ENCODE data around the gene CC2D1A.

DNA sequence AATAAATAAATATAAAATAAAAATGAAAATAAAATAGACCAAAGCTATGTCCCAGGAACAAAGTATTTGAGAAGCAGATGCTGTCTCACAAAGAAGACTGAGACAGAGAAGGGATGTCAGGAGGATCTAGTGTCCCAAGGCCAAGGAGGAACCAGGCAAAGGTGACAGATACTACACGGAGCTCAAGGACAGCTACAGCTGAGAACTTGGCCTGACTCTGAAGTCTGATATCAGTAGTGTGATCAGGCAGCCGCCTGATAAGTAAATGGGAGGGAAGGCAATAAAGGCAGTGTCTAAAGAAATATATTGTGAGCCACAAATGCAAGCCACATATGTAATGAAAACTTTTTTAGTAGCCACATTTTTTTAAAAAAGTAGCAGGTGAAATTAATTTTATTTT lies 49.5 kb upstream of the CC2D1A start:
- TF ChIP-seq, protein P1, sequence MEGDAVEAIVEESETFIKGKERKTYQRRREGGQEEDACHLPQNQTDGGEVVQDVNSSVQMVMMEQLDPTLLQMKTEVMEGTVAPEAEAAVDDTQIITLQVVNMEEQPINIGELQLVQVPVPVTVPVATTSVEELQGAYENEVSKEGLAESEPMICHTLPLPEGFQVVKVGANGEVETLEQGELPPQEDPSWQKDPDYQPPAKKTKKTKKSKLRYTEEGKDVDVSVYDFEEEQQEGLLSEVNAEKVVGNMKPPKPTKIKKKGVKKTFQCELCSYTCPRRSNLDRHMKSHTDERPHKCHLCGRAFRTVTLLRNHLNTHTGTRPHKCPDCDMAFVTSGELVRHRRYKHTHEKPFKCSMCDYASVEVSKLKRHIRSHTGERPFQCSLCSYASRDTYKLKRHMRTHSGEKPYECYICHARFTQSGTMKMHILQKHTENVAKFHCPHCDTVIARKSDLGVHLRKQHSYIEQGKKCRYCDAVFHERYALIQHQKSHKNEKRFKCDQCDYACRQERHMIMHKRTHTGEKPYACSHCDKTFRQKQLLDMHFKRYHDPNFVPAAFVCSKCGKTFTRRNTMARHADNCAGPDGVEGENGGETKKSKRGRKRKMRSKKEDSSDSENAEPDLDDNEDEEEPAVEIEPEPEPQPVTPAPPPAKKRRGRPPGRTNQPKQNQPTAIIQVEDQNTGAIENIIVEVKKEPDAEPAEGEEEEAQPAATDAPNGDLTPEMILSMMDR (conservative IDR thresholded peaks at IDR 0.05; ENCODE audit: low read depth in 2 of 2): no peak
- TF ChIP-seq EZH2 (IDR thresholded peaks at IDR 0.05; ENCODE audit: low read depth, unreplicated experiment): no peak
- TF ChIP-seq, protein P2, sequence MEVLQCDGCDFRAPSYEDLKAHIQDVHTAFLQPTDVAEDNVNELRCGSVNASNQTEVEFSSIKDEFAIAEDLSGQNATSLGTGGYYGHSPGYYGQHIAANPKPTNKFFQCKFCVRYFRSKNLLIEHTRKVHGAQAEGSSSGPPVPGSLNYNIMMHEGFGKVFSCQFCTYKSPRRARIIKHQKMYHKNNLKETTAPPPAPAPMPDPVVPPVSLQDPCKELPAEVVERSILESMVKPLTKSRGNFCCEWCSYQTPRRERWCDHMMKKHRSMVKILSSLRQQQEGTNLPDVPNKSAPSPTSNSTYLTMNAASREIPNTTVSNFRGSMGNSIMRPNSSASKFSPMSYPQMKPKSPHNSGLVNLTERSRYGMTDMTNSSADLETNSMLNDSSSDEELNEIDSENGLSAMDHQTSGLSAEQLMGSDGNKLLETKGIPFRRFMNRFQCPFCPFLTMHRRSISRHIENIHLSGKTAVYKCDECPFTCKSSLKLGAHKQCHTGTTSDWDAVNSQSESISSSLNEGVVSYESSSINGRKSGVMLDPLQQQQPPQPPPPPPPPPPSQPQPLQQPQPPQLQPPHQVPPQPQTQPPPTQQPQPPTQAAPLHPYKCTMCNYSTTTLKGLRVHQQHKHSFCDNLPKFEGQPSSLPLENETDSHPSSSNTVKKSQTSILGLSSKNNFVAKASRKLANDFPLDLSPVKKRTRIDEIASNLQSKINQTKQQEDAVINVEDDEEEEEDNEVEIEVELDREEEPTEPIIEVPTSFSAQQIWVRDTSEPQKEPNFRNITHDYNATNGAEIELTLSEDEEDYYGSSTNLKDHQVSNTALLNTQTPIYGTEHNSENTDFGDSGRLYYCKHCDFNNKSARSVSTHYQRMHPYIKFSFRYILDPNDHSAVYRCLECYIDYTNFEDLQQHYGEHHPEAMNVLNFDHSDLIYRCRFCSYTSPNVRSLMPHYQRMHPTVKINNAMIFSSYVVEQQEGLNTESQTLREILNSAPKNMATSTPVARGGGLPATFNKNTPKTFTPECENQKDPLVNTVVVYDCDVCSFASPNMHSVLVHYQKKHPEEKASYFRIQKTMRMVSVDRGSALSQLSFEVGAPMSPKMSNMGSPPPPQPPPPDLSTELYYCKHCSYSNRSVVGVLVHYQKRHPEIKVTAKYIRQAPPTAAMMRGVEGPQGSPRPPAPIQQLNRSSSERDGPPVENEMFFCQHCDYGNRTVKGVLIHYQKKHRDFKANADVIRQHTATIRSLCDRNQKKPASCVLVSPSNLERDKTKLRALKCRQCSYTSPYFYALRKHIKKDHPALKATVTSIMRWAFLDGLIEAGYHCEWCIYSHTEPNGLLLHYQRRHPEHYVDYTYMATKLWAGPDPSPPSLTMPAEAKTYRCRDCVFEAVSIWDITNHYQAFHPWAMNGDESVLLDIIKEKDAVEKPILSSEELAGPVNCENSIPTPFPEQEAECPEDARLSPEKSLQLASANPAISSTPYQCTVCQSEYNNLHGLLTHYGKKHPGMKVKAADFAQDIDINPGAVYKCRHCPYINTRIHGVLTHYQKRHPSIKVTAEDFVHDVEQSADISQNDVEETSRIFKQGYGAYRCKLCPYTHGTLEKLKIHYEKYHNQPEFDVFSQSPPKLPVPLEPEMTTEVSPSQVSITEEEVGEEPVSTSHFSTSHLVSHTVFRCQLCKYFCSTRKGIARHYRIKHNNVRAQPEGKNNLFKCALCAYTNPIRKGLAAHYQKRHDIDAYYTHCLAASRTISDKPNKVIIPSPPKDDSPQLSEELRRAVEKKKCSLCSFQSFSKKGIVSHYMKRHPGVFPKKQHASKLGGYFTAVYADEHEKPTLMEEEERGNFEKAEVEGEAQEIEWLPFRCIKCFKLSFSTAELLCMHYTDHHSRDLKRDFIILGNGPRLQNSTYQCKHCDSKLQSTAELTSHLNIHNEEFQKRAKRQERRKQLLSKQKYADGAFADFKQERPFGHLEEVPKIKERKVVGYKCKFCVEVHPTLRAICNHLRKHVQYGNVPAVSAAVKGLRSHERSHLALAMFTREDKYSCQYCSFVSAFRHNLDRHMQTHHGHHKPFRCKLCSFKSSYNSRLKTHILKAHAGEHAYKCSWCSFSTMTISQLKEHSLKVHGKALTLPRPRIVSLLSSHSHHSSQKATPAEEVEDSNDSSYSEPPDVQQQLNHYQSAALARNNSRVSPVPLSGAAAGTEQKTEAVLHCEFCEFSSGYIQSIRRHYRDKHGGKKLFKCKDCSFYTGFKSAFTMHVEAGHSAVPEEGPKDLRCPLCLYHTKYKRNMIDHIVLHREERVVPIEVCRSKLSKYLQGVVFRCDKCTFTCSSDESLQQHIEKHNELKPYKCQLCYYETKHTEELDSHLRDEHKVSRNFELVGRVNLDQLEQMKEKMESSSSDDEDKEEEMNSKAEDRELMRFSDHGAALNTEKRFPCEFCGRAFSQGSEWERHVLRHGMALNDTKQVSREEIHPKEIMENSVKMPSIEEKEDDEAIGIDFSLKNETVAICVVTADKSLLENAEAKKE (CRISPR knock-in tag; IDR thresholded peaks at IDR 0.05): no peak
- TF ChIP-seq CREB1 (CRISPR knock-in tag; IDR thresholded peaks at IDR 0.05; ENCODE audit: low read depth): no peak
- TF ChIP-seq STAT1 (IDR thresholded peaks at IDR 0.05; ENCODE audit: unreplicated experiment): no peak
- TF ChIP-seq, protein P3, sequence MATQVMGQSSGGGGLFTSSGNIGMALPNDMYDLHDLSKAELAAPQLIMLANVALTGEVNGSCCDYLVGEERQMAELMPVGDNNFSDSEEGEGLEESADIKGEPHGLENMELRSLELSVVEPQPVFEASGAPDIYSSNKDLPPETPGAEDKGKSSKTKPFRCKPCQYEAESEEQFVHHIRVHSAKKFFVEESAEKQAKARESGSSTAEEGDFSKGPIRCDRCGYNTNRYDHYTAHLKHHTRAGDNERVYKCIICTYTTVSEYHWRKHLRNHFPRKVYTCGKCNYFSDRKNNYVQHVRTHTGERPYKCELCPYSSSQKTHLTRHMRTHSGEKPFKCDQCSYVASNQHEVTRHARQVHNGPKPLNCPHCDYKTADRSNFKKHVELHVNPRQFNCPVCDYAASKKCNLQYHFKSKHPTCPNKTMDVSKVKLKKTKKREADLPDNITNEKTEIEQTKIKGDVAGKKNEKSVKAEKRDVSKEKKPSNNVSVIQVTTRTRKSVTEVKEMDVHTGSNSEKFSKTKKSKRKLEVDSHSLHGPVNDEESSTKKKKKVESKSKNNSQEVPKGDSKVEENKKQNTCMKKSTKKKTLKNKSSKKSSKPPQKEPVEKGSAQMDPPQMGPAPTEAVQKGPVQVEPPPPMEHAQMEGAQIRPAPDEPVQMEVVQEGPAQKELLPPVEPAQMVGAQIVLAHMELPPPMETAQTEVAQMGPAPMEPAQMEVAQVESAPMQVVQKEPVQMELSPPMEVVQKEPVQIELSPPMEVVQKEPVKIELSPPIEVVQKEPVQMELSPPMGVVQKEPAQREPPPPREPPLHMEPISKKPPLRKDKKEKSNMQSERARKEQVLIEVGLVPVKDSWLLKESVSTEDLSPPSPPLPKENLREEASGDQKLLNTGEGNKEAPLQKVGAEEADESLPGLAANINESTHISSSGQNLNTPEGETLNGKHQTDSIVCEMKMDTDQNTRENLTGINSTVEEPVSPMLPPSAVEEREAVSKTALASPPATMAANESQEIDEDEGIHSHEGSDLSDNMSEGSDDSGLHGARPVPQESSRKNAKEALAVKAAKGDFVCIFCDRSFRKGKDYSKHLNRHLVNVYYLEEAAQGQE (IDR thresholded peaks at IDR 0.05; ENCODE audit: unreplicated experiment): no peak
- no peak for TF ChIP-seq EZH2phosphoT487 (IDR thresholded peaks at IDR 0.05; ENCODE audit: unreplicated experiment)
- no peak for TF ChIP-seq POLR2AphosphoS5 (IDR thresholded peaks at IDR 0.05; ENCODE audit: low read depth)
- TF ChIP-seq JUNB (IDR thresholded peaks at IDR 0.05; ENCODE audit: unreplicated experiment): no peak
